ENCODE data around the gene TOP3A.

- TF ChIP-seq EZH2 (IDR thresholded peaks at IDR 0.05; ENCODE audit: borderline replicate concordance, low read depth, low read length, poor library complexity, severe bottlenecking), result no peak
- TF ChIP-seq, protein P1, sequence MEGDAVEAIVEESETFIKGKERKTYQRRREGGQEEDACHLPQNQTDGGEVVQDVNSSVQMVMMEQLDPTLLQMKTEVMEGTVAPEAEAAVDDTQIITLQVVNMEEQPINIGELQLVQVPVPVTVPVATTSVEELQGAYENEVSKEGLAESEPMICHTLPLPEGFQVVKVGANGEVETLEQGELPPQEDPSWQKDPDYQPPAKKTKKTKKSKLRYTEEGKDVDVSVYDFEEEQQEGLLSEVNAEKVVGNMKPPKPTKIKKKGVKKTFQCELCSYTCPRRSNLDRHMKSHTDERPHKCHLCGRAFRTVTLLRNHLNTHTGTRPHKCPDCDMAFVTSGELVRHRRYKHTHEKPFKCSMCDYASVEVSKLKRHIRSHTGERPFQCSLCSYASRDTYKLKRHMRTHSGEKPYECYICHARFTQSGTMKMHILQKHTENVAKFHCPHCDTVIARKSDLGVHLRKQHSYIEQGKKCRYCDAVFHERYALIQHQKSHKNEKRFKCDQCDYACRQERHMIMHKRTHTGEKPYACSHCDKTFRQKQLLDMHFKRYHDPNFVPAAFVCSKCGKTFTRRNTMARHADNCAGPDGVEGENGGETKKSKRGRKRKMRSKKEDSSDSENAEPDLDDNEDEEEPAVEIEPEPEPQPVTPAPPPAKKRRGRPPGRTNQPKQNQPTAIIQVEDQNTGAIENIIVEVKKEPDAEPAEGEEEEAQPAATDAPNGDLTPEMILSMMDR (conservative IDR thresholded peaks at IDR 0.05; ENCODE audit: low read depth, low read length), result no peak
Measured at GRCh38 chr17:18280249-18280648, 34.5 kb downstream of the TOP3A start.

All from A673 (cell line).